DMS79 (cell line): Measurements from ENCODE around the gene AP1S1.
"Not testable (repeated sequence)": the region's sequence is repeated elsewhere in the genome, so short reads cannot be mapped to it uniquely, and the experiment has no call there.

Source experiments
- DNase-seq: peaks from one replicate; lab custom pipeline; 2025; lab: John Stamatoyannopoulos, UW

Gene AP1S1

DNA sequence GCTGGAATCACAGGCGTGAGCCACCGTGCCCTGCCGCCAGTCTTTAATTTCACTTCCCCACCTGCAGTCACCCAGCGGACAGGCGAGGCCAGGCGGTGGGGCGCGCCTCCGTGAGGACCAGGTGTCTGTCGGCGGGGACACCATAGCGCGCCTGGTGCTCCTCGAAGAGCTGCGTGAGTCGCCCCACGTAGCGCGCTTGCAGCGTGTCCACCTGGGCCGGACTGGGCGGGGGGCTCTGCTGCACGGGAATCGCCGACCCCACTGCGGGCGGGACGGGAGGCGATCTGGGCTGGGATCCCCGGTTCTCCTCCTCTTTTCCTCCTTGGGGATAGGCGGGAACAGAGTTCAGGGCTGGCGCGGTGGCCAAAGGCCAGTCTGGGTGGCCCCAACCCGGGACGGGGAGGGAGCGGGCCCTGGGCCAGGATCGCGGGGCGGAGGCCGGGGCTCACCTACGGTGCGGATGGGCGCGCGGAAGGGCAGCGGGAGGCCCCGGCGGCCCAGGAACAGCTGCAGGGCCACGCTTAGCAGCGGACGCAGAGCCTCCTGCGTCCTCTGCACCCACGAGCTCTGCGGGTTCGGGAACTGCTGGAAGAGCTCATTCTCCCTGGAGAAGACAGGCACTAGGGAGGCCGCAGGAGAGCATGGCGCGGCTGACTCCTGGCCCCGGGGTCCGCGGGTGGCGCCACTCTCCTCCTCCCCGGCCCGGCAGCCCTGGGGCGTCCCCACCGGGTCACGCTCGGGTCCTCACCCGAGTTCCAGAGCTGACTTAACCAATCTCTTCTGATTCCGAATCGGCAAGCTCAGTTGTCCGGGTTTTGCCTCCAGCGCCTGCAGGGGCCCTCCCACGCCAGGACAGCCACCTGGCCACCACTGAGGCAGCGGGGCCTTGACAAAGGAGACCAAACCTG is 47.7 kb downstream of the AP1S1 start:
- no peak for DNase-seq

DNA sequence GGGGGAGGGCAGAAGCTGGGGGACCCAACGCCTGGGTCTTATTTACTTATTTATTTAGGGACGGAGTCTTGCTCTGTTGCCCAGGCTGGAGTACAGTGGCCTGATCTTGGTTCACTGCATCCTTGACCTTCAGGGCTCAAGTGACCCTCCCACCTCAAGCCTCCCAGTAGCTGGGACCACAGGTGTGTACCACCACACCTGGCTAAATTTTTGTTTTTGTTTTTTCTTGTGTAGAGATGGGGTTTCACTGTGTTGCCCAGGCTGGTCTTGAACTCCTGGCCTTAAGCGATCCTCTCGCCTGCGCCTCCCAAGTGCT is 48.3 kb downstream of the AP1S1 start:
- no peak for DNase-seq

DNA sequence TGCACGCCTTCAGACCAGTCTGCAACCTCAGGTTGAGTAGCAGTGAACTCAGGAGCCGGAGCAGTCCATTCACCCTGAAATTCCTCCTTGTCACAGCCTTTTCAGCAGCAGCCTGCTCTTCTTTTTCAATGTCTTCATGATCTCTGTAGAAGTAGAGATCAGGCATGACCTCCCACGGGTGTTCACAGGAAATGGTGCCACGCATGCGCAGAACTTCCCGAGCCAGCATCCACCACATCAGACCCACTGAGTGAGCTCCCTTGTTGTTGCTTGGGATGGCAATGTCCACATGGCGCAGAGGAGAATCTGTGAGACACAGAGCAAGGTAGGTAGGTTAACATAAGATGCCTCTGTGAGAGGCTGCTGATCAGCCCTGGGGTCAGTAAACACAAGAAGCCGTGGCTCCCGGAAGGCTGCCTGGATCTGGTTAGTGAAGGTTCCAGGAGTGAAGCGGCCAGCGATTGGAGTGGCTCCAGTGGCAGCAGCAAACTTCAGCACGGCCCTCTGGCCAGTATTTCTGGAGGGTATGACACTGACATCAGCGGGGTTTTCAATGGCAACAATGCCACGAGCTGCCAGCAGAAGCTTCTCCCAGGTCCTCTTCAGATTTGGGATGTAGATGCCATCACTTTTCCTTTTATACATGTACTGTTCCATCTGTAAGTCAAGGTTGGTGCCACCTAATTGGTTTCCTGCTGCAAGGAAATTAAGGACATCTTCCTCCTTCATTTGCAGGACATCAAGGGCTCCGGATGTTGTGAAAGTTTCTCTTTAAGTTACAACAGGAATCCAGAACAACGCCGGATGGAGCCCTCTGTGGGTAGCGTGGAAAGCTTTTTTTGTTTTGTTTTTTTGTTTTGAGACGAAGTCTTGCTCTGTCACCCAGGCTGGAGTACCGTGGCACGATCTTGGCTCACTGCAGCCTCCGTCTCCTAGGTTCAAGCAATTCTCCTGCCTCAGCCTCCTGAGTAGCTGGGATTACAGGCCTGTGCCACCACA is 49.8 kb downstream of the AP1S1 start:
- DNase-seq: not testable (repeated sequence)

DNA sequence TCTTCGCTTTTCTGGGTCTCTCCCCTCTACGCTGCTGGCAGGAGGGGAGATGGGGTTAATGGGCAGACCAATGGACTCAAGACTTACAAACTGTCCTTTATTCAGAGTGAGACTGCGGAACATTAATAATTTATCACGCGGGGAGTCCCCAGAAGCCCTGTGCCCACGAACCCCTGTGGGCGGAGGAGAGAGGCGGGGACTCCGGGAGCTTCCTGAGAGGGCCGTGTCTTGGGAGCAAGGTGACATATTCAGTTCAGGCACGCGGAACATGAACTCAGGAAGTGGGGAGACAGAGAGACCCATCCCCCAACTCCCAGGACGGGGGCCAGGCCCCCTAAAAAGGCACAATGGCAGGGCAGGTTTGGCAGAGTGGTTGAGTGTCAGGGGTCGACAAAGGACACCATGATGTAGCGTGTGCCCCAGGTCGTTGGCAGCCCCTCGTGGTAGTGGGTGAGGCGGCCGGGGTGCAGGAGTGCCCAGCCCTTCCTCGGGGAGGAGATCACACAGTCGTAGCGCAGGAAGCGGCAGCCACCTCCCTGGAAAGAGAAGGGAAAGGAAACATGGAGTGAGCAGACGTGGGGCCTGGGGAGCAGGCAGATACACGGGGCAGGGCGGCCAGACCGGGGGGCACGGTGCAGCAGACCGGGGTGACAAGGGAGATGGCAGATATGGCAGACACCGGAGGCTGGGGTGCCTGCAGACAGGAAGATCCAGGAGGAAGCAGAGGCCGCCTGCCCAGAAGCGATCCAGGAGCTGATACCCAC is 51.8 kb downstream of the AP1S1 start:
- no peak for DNase-seq

DNA sequence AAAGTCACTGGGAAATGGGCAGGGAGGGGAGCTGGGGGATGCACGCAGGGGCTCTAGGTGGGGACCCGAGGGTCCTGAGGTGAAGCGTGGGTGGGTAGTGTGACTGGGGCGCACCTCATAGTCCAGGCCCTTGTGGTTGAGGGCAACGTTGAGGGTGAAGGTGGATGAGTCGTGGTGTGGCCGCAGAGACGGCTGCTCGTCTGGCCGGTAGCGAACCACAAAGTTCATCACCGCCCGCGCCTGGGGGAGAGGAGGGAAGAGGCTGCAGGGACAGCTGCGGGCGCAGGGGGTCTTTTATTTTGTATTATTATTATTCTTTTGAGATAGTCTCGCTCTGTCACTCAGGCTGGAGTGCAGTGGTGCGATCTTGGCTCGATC is 52.4 kb downstream of the AP1S1 start:
- no peak for DNase-seq

DNA sequence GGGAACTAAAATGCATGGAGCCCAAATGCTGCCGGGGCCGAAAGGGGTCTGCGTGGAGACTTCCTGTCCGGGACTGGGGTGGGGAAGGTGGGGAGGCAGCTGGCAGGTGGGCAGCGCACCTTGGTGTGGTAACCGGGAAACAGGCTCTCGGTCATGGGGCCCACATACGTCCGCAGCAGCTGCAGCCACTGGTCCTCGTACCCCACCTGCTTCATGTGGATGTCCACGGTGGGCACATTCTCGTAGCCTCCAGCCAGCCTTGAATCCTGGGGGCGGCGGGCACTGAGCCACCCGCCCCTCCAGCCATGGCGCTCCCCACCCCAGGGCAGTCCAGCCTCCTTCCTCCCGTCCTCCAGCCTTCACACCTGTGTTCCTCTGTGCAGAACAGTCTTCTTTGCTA is 53.2 kb downstream of the AP1S1 start:
- DNase-seq: no peak

DNA sequence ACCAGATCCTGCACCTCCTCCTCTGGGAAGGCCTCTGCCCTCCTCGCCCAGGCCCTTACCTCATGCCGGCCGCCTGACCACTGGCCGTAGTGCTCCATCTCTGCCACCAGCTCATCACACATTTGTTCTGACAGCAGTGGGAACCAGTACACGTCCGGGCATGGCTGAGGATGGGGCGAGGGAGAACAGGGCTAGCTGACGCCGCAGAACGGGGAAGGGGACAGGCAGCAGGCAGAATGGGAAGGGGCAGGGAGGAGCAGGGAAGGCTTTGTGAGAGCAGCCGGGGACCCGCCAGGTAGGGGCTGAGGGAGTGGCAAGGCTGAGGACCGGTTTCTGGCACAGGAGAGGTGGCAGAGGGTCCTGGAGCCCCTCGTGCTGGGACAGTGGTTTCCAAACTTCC is 54.5 kb downstream of the AP1S1 start:
- no peak for DNase-seq

DNA sequence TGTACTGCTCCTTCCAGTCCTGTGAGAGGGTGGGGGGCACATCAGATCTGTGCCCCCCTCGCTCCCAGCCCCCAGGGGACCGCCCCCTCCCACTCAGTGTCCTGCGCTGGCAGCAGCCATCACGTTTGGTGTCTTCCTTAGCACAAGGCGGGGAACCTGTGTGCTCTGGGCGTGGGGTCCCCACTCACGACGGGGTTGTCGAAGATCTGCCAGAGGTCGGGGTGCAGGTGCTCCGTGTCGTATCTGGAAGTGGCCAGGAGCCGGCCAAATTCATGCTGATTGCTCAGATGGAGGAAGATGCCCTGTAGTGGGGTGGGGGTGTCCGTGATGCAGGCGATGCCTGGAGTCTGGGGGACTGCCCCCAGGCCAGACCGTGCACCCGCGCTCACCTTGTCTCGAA is 55.9 kb downstream of the AP1S1 start:
- DNase-seq: no peak
